Gastrocnemius medialis (tissue), 4 donors: Measurements from ENCODE around the gene PLIN5.

ENCODE experiments used
- POLR2A ChIP-seq, 2 donors: fragments of 450-650 bp; IDR thresholded peaks; one replicate each; pipeline ENCODE4 v1.6.1; 2017; ENCODE audit warnings: antibody characterized with exemption in 2 of 2, mild to moderate bottlenecking in 2 of 2, moderate library complexity in 2 of 2
- TF ChIP-seq, protein P1 (sequence below), 5 experiments: fragments of 450-650 bp in 3 of 5; fragments of 200-600 bp in 2 of 5; sonication (generic) in 2 of 5; IDR thresholded peaks in 4 of 5; conservative IDR thresholded peaks in 1 of 5; 1 replicate in 4 of 5; 2 replicates in 1 of 5; pipeline ENCODE4 v1.5.1; 2016 to 2019; ENCODE audit warnings: antibody characterized with exemption in 5 of 5, mild to moderate bottlenecking in 3 of 5, moderate library complexity in 3 of 5

DNA sequence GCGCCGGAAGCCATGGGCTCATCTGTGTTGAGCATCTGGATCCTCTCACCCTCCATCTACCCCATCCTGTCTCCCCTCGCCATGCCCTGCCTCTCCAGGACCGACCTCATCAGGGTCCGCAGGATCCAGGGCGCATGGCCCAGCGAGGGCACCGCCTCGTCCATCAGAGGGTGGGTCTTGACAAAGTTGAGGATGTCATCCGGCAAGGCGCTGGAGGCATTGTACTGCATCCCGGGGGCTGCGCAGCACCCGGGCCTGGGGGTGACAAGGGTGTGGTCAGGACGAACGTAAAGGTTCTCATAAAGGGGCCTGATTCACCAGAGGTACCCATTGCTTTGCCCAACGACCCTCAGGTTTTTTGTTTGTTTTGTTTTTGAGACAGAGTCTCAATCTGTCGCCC, 15.0 kb upstream of the PLIN5 start:
- TF ChIP-seq POLR2A (IDR thresholded peaks at IDR 0.05), result no peak
- TF ChIP-seq, protein P1, sequence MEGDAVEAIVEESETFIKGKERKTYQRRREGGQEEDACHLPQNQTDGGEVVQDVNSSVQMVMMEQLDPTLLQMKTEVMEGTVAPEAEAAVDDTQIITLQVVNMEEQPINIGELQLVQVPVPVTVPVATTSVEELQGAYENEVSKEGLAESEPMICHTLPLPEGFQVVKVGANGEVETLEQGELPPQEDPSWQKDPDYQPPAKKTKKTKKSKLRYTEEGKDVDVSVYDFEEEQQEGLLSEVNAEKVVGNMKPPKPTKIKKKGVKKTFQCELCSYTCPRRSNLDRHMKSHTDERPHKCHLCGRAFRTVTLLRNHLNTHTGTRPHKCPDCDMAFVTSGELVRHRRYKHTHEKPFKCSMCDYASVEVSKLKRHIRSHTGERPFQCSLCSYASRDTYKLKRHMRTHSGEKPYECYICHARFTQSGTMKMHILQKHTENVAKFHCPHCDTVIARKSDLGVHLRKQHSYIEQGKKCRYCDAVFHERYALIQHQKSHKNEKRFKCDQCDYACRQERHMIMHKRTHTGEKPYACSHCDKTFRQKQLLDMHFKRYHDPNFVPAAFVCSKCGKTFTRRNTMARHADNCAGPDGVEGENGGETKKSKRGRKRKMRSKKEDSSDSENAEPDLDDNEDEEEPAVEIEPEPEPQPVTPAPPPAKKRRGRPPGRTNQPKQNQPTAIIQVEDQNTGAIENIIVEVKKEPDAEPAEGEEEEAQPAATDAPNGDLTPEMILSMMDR (IDR thresholded peaks at IDR 0.05 in 4 of 5, conservative IDR thresholded peaks at IDR 0.05 in 1 of 5), result no peak
